Activated naive CD8-positive, alpha-beta T cell treated with anti-CD3 and anti-CD28 coated beads, Interleukin-2, amount 10 ng/mL, durations not matched to agents 7 days and 5 days (primary cell): Measurements from ENCODE around the gene HMGN1. TPM values are rescaled to one million over a fixed set of nuclear protein-coding genes. Genes with fewer than 3 reads are reported as not detected.

Experiments used
- ATAC-seq: fragments of 150-1000 bp; cut with Tn5 transposase; one replicate; pipeline ENCODE4 v1.10.0; 2021; ENCODE audit warnings: low read depth, moderate library complexity
- POLR2A ChIA-PET: fragments of 350-600 bp; sonication (Branson Sonifier 250); formaldehyde crosslinking; loops from one replicate; lab custom pipeline; 2021; ENCODE audit warnings: antibody characterized with exemption; lab: Charles Lee
- DNase-seq: peaks from one replicate; pipeline ENCODE4 v3.0.0; 2021
- H3K27ac Mint-ChIP-seq: one replicate; pipeline ENCODE4 v1.8.0; 2022; ENCODE audit warnings: mild to moderate bottlenecking, mixed read lengths
- H3K27me3 Mint-ChIP-seq: one replicate; pipeline ENCODE4 v1.8.0; 2022; ENCODE audit warnings: mild to moderate bottlenecking, moderate library complexity, mixed read lengths
- H3K36me3 Mint-ChIP-seq: one replicate; pipeline ENCODE4 v1.8.0; 2021; ENCODE audit warnings: mild to moderate bottlenecking, mixed read lengths
- H3K4me1 Mint-ChIP-seq: one replicate; pipeline ENCODE4 v1.8.0; 2021; ENCODE audit warnings: mixed read lengths
- H3K4me3 Mint-ChIP-seq: one replicate; pipeline ENCODE4 v1.8.0; 2022; ENCODE audit warnings: mild to moderate bottlenecking, moderate library complexity, mixed read lengths
- H3K9me3 Mint-ChIP-seq: one replicate; pipeline ENCODE4 v1.8.0; 2021; ENCODE audit warnings: mixed read lengths
- total RNA-seq, 2 experiments: library from RNA; stranded (reverse); gene quantifications; one replicate each; pipeline ENCODE4 v1.2.3, GENCODE V29; 2021

HMGN1 gene
- total RNA-seq, 2 experiments from 2014 or later, result 363 to 369 TPM

DNA sequence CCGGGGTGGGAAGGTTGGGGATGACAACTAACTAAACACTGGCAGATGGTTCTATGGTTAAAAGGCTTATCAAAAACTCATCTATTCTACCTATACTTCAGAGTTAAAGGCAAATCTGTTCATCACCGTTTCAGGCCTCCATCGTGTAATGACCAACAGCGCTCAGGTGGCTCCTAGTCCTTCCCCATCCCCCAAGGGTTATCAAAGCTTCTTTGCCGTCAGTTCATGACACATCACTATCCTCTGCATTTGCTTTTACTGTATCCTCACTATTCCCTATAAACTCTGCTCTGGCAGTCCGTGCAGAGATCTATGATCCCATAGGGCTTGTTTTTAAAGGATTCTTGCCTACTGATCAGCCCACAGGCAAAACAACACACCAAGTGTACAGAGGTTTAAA, 8.2 kb downstream of the HMGN1 start:
- Mint-ChIP-seq H3K27me3 (peaks cover 2% of the 10 kb centered on the region), H3K36me3 (peaks cover 28% of the 10 kb centered on the region), H3K27ac (no peak overlapping the region), H3K4me3 (no peak overlapping the region), H3K4me1 (peaks cover 16% of the 10 kb centered on the region), H3K9me3 (no peaks in the 10 kb centered on the region)
- POLR2A ChIA-PET, result no interaction called here
- ATAC-seq (no peak), DNase-seq (no peak)

DNA sequence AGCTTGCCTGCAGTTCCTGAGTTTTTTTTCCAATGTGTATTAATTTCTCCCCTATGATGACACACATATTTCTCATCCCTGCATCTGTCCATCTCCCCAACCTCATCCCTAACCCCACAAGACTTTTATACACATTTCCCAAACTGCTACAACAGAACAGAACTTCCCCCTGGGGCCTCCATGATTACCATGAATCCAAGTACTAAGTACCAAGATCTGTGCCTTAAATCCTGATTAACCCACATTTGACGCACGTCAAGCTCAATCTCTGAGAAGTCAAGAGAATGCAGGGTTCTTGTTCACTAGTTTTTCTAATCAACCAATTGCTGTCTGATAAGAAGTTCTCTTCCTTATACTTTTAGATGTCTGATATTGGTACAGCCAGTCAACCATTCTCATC, 9.7 kb downstream of the HMGN1 start:
- ATAC-seq (no peak), DNase-seq (no peak)
- peaks cover 6% of the 10 kb centered on the region for H3K4me1 Mint-ChIP-seq
- H3K27me3 Mint-ChIP-seq, result peaks cover 3% of the 10 kb centered on the region
- H3K36me3 Mint-ChIP-seq, result peaks cover 18% of the 10 kb centered on the region
- no peak overlapping the region for H3K4me3 Mint-ChIP-seq
- H3K9me3 Mint-ChIP-seq, result no peaks in the 10 kb centered on the region
- POLR2A ChIA-PET, result interaction anchor here (0.6 kb wide), 1 partner anchor 15 kb away, joined by 3 read pairs; no protein-coding TSS in a partner anchor
- no peak overlapping the region for H3K27ac Mint-ChIP-seq

DNA sequence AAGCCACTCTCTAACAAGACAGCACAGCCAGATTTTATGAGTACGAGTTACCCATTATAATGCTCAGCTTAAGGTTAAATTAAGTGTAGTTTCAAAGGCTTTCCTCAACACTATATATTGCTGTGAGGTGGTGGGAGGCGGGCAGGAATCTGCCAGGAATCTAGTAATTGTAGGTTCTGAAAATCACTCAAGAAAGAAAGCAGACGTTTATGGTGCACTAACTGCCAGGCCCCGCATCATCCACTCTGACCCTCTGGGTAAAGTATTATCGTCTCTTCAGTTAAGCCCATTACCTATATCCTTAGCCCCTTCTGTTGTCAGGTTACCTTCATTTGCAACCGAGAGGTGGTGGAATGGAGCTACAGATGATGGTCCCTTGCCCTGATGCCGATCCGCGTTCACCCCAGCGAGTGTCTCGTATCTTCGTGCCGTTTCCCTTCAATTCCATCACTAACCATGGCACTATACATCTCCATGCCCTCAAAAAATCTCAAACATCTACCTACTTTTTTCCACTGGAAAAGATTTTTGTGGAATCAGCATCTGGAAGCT, 12.4 kb downstream of the HMGN1 start:
- POLR2A ChIA-PET, result interaction anchor here (0.6 kb wide), 1 partner anchor 66 kb away, joined by 3 read pairs; no protein-coding TSS in a partner anchor
- peaks cover 2% of the 10 kb centered on the region for H3K4me1 Mint-ChIP-seq
- ATAC-seq, result no peak

DNA sequence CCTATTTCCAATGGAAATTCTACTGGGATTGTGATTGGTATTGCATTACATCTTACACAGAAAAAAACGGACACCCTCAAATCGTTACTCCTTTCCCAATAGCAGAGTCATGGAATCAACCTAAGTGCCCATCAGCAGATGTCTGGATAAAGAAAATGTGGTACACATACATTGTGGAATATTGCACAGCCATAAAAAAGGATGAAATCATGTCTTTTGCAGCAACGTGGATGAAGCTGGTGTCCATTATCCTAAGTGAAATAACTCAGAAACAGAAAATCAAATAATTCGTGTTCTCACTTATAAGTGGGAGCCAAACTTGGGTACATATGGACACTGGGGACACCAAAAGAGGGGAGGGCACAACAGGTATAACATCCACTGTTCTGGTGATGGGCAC, 14.3 kb downstream of the HMGN1 start:
- ATAC-seq (no peak), DNase-seq (no peak)
- no peak overlapping the region for H3K27ac Mint-ChIP-seq
- POLR2A ChIA-PET, result no interaction called here
- peaks cover 13% of the 10 kb centered on the region for H3K27me3 Mint-ChIP-seq
- no peaks in the 10 kb centered on the region for H3K9me3 Mint-ChIP-seq
- H3K4me1 Mint-ChIP-seq, result peaks cover 2% of the 10 kb centered on the region
- no peaks in the 10 kb centered on the region for H3K36me3 Mint-ChIP-seq
- H3K4me3 Mint-ChIP-seq, result no peak overlapping the region

More for the DNA sequence above, 12.4 kb downstream of the HMGN1 start:
- no peaks in the 10 kb centered on the region for H3K9me3 Mint-ChIP-seq
- no peak overlapping the region for H3K27ac Mint-ChIP-seq
- peaks cover 4% of the 10 kb centered on the region for H3K36me3 Mint-ChIP-seq
- no peak overlapping the region for H3K4me3 Mint-ChIP-seq
- DNase-seq, result no peak
- H3K27me3 Mint-ChIP-seq, result peaks cover 10% of the 10 kb centered on the region

DNA sequence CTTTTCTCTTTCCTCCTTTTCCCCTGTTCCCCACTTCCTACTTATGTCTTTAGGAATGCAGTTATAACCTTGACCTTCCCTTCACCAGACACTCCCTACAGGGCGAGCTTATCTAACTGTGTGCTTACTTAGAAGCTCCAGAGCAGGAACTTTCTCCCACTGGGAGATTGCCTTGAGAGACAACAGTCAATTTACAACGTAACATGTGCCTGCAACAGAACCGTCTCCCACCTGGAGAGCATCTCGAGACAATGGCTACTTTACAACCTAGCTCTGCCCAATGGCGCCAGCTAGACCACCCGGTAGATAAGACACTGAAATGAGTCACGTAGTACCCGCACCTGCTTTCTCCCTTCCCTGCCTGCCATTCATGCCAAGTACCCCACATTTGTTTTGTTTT, 16.7 kb downstream of the HMGN1 start:
- no peak overlapping the region for H3K4me3 Mint-ChIP-seq
- no peaks in the 10 kb centered on the region for H3K9me3 Mint-ChIP-seq
- no peak for DNase-seq
- peaks cover 2% of the 10 kb centered on the region for H3K4me1 Mint-ChIP-seq
- H3K27me3 Mint-ChIP-seq, result peaks cover 23% of the 10 kb centered on the region
- H3K36me3 Mint-ChIP-seq, result no peaks in the 10 kb centered on the region
- no peak overlapping the region for H3K27ac Mint-ChIP-seq
- POLR2A ChIA-PET, result no interaction called here
- no peak for ATAC-seq

DNA sequence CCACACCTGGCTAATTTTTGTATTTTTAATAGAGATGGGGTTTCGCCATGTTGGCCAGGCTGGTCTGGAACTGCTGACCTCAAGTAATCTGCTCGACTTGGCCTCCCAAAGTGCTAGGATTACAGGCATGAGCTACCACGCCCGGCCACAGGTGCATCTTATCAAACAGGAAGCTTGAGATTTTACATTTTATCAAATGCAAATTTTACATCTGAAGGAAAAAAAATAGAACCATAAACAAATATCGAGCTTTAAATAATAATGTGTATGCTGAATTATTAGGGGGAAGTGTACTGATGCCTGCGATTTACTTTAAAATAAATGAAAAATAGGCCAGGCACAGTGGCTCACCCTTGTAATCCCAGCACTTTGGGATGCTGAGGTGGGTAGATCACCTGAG, 18.9 kb downstream of the HMGN1 start:
- no peaks in the 10 kb centered on the region for H3K9me3 Mint-ChIP-seq
- POLR2A ChIA-PET, result interaction anchor here (0.9 kb wide), 1 partner anchor 17 kb away, joined by 3 read pairs; the partner anchor contains the start of gene BRWD1
- H3K4me3 Mint-ChIP-seq, result no peak overlapping the region

DNA sequence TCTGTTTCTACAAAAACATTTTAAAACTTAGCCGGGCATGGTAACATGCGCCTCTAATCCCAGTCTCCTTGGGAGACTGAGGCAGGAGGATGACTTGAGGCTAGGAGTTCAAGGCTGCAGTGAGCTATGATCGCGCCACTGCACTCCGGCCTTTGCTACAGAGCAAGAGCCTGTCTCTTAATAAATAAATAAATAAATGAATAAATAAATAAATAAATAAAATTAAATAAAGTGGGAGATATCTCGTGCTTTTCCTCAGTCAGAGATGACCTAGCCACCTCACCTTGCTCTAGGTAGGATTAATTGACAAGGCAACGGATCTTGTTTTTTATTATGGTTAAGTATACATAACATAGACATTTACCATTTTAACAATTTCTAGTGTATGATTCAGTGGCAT, 21.2 kb downstream of the HMGN1 start:
- no peak overlapping the region for H3K27ac Mint-ChIP-seq
- no peaks in the 10 kb centered on the region for H3K36me3 Mint-ChIP-seq
- no peak overlapping the region for H3K4me3 Mint-ChIP-seq
- no peaks in the 10 kb centered on the region for H3K4me1 Mint-ChIP-seq
- ATAC-seq, result no peak
- H3K9me3 Mint-ChIP-seq, result no peaks in the 10 kb centered on the region
- POLR2A ChIA-PET, result no interaction called here
- DNase-seq, result no peak
- H3K27me3 Mint-ChIP-seq, result peaks cover 31% of the 10 kb centered on the region

More for the DNA sequence above, 18.9 kb downstream of the HMGN1 start:
- Mint-ChIP-seq H3K4me1 (no peaks in the 10 kb centered on the region), H3K27me3 (peaks cover 24% of the 10 kb centered on the region), H3K36me3 (no peaks in the 10 kb centered on the region), H3K27ac (no peak overlapping the region)
- ATAC-seq (no peak), DNase-seq (no peak)

DNA sequence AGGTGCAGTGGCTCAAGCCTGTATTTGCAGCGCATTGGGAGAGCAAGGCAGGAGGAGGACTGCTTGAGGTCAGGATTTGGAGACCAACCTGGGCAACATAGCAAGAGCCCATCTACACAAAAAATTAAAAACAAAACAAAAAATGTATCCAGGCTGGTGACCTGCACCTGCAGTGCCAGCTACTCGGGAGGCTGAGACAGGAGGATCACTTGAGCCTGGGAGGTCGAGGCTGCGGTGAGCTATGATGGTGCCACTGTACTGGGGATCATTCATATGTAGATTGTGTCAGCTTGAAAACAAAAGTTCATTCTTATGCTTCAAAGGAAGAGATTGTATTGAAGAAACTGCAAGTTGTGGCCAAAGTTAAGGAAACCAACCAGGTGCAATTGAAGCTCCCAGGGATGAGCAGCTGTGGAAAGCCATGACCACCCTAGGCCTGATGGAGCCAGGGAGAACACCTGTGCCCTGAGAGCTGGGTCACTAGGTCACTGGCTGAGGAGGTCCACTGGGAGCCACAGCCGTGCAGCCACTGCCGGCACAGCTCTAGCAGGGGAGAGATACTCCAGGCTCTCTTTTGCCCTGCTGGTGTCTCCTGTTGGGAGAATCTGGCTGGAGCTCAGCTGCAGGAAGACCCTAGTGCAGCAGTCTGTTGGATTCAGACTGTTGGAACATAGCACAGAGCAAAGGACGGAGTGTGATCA, 22.1 kb downstream of the HMGN1 start:
- DNase-seq, result no peak
- POLR2A ChIA-PET, result interaction anchor here (1.5 kb wide), 1 partner anchor 13 kb away, joined by 4 read pairs; no protein-coding TSS in a partner anchor
- H3K27me3 Mint-ChIP-seq, result peaks cover 26% of the 10 kb centered on the region

DNA sequence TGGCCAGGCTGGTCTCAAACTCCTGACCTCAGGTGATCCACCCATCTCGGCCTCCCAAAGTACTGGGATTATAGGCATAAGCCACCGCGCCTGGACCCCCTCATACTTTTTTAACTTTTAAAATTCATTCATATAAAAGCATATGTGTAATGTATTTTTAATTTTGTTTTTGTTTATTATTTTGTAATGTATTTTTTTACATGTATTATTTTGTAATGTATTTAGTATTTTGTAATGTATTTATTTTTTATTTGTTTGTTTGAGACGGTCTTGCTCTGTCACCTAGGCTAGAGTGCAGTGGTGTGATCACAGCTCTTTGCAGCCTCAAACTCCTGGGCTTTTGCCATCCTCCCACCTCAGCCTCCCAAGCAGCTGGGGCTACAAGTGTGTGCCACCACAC, 23.4 kb downstream of the HMGN1 start:
- Mint-ChIP-seq H3K4me1 (peaks cover 4% of the 10 kb centered on the region), H3K9me3 (no peaks in the 10 kb centered on the region), H3K36me3 (no peaks in the 10 kb centered on the region), H3K27ac (no peak overlapping the region), H3K4me3 (no peak overlapping the region), H3K27me3 (peaks cover 25% of the 10 kb centered on the region)
- no peak for DNase-seq
- POLR2A ChIA-PET, result interaction anchor here (1.5 kb wide), 1 partner anchor 11 kb away, joined by 4 read pairs; no protein-coding TSS in a partner anchor
- no peak for ATAC-seq

More for the DNA sequence above, 22.1 kb downstream of the HMGN1 start:
- Mint-ChIP-seq H3K36me3 (no peaks in the 10 kb centered on the region), H3K4me1 (no peaks in the 10 kb centered on the region), H3K27ac (no peak overlapping the region), H3K9me3 (no peaks in the 10 kb centered on the region), H3K4me3 (no peak overlapping the region)
- ATAC-seq, result no peak

DNA sequence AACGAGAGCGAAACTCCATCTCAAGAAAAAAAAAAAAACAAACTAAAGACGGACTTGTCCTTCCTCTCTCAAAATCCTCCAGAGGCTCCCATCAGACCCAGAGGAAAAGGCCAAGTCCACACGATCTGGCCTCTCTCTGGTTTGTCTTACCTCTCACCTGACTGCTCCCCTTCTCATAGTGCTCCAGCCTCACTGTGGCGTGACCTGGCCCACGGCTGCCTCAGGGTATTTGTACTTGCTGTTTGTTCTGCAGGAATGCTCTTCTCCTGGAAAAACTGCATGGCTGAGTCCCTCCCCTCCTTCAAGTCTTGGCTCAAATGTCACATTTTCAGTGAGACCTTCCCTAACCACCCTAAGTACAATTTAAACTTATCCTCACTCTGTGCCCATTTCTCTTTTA, 27.5 kb downstream of the HMGN1 start:
- H3K9me3 Mint-ChIP-seq, result no peaks in the 10 kb centered on the region
- no peak overlapping the region for H3K27ac Mint-ChIP-seq
- H3K4me1 Mint-ChIP-seq, result peaks cover 4% of the 10 kb centered on the region
- H3K27me3 Mint-ChIP-seq, result peaks cover 13% of the 10 kb centered on the region
- DNase-seq (no peak), ATAC-seq (no peak)
- H3K4me3 Mint-ChIP-seq, result no peak overlapping the region
- no peaks in the 10 kb centered on the region for H3K36me3 Mint-ChIP-seq
- POLR2A ChIA-PET, result no interaction called here

DNA sequence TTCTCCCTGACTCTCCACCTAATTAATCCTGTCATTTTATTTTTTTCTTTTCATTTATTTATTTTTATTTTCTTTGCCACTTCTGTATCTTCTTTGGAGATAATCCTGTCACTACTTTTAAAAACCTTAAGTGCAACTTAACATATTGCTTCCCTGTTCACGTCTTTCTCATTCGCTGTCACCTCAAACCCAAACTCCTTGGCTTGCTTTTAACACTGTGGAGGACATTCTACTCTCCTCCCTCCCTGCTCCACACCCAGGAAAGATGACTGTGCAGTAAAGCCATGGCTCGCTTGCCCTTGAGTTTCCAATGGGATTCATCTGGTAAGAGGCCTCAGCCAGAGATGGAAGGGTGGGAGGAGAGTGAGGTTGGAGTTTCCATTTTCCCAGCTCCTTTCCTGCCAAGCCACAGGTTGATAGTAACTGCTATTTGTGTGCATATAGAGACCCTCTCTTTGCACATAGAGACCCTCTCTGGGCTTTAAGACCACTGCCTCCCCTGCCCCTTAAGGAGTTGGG, 29.0 kb downstream of the HMGN1 start:
- Mint-ChIP-seq H3K27me3 (peaks cover 15% of the 10 kb centered on the region), H3K4me3 (no peak overlapping the region), H3K4me1 (peaks cover 6% of the 10 kb centered on the region), H3K9me3 (no peaks in the 10 kb centered on the region), H3K36me3 (no peaks in the 10 kb centered on the region), H3K27ac (no peak overlapping the region)
- DNase-seq, result no peak
- POLR2A ChIA-PET, result no interaction called here
- no peak for ATAC-seq

DNA sequence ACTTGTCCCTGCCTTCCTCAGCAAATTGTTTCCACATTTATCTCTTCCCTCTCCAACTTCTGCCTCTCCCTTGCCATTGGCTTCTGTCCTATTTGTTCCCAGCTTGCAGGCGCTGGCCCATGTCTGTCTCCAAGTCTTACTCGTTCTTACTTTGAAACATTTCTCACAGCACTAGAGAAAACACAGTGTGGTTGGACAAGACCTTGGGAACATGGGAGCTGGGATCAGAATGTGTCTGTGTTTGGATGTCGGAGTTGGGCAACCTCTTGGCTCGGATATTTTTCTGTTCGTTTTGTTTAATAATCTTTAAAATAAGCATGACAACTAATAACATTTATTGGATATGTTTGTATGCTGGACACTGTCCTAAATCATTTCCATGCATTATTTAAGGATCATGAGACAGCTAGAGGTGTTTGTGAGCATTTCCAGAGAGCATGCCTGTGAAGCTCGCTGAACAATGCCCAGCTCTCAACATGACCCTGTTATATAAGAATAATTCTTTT, 29.6 kb downstream of the HMGN1 start:
- Mint-ChIP-seq H3K9me3 (no peaks in the 10 kb centered on the region), H3K27ac (no peak overlapping the region), H3K4me1 (peaks cover 9% of the 10 kb centered on the region), H3K27me3 (peaks cover 12% of the 10 kb centered on the region), H3K36me3 (no peaks in the 10 kb centered on the region), H3K4me3 (no peak overlapping the region)
- ATAC-seq, result no peak
- no peak for DNase-seq
- POLR2A ChIA-PET, result no interaction called here

DNA sequence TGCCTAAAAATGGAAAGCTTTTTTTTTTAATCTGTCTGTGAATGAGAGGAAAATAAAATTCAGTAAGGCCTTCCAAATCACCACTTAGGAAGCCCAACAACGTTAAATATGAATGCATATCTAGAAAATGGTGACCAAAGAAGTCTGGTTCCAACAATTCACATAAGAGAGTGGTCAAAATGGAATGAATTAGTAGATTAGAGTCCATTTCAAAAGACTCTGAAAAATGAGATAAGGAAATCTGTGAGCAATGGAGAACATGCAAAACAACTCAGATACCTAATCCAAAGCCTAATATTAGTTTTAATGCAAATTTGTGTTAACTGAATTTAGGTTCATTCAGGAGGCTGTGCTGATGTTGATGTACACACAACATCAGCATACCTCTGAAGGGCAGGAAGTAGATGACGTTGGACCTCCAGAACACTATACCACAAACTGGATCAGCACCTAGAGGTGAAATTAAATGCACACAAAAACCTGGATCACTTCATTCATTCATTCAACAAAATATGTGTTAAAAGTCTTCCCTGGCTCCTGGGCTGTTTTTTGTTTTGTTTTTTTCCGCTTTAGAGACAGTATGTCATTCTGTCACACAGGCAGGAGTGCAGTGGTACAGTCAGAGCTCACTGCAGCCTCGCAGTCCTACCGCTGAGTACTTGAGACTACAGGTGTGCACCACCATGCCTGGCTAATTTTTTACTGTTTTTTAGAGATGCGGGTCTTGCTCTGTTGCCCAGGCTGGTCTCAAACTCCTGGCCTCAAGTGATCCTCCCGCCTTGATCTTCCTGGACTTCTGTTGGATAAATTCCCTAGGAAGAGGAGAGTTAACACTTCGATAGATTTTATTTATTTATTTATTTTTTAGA, 30.6 kb downstream of the HMGN1 start:
- POLR2A ChIA-PET, result interaction anchor here (0.8 kb wide), 1 partner anchor 31 kb away, joined by 3 read pairs; no protein-coding TSS in a partner anchor
- DNase-seq (no peak), ATAC-seq (no peak)
- peaks cover 12% of the 10 kb centered on the region for H3K4me1 Mint-ChIP-seq
- no peak overlapping the region for H3K27ac Mint-ChIP-seq
- H3K27me3 Mint-ChIP-seq, result peaks cover 8% of the 10 kb centered on the region
- H3K36me3 Mint-ChIP-seq, result no peaks in the 10 kb centered on the region
- no peak overlapping the region for H3K4me3 Mint-ChIP-seq
- no peaks in the 10 kb centered on the region for H3K9me3 Mint-ChIP-seq
